Neural cell (in vitro differentiated cells): ENCODE measurements around the gene GAS2L3. TPM values are rescaled to one million over a fixed set of nuclear protein-coding genes. Genes with fewer than 3 reads are reported as not detected.

Experiments
- H2AFZ ChIP-seq: fragments of 200-600, 300-800 bp; sonication (generic), shearing (Covaris generic); 2 replicates; pipeline ENCODE4 v1.6.0; 2014; ENCODE audit warnings: low read depth, mild to moderate bottlenecking, antibody characterized with exemption, low read length, moderate library complexity
- H3F3A ChIP-seq: fragments of 200-600 bp; shearing (Covaris generic); 2 replicates; pipeline ENCODE4 v1.6.1; 2016; ENCODE audit warnings: mild to moderate bottlenecking, moderate library complexity, mixed read lengths, antibody characterized with exemption, low read length; ENCODE audit not compliant: insufficient read depth, poor library complexity, severe bottlenecking
- H3K27ac ChIP-seq: fragments of 200-600, 300-800 bp; sonication (generic), shearing (Covaris generic); 2 replicates; pipeline ENCODE4 v1.5.1; 2014; ENCODE audit warnings: mild to moderate bottlenecking, low read length, moderate library complexity
- H3K27me3 ChIP-seq: fragments of 300-800, 200-600 bp; sonication (generic), shearing (Covaris generic); 2 replicates; pipeline ENCODE4 v1.6.0; 2014; ENCODE audit warnings: mild to moderate bottlenecking, low read depth, low read length, moderate library complexity; ENCODE audit not compliant: insufficient read depth
- H3K36me3 ChIP-seq: fragments of 300-800, 200-600 bp; sonication (generic), shearing (Covaris generic); 2 replicates; pipeline ENCODE4 v1.5.1; 2014; ENCODE audit warnings: mild to moderate bottlenecking, antibody characterized with exemption, low read length, moderate library complexity; ENCODE audit not compliant: insufficient read depth
- H3K4me2 ChIP-seq: fragments of 300-800, 200-600 bp; sonication (generic), shearing (Covaris generic); 2 replicates; pipeline ENCODE4 v1.6.0; 2014; ENCODE audit warnings: mild to moderate bottlenecking, low read length
- H3K4me3 ChIP-seq: fragments of 300-800, 200-600 bp; sonication (generic), shearing (Covaris generic); 2 replicates; pipeline ENCODE4 v1.5.1; 2014; ENCODE audit warnings: mild to moderate bottlenecking, low read length, moderate library complexity
- H3K79me2 ChIP-seq: fragments of 200-600 bp; shearing (Covaris generic); replicated peaks from 2 replicates; pipeline ENCODE4 v1.6.0; 2014; ENCODE audit warnings: mild to moderate bottlenecking, low read length, moderate library complexity; ENCODE audit not compliant: insufficient read depth
- H3K9ac ChIP-seq: fragments of 300-800, 200-600 bp; sonication (generic), shearing (Covaris generic); 2 replicates; pipeline ENCODE4 v1.6.1; 2016; ENCODE audit warnings: mild to moderate bottlenecking, low read length, mixed read lengths
- H3K9me2 ChIP-seq: fragments of 200-600 bp; shearing (Covaris generic); 2 replicates; pipeline ENCODE4 v1.6.1; 2016; ENCODE audit warnings: mild to moderate bottlenecking, low read length, mixed read lengths; ENCODE audit not compliant: insufficient read depth
- H3K9me3 ChIP-seq: fragments of 200-600, 300-800 bp; sonication (generic), shearing (Covaris generic); 2 replicates; pipeline ENCODE4 v1.6.1; 2016; ENCODE audit warnings: mild to moderate bottlenecking, mixed run types, low read length, moderate library complexity, mixed read lengths
- H4K20me1 ChIP-seq: fragments of 200-600 bp; shearing (Covaris generic); 2 replicates; pipeline ENCODE4 v1.6.1; 2016; ENCODE audit warnings: mild to moderate bottlenecking, mixed run types; ENCODE audit not compliant: insufficient read depth
- CTCF ChIP-seq: fragments of 450-650 bp; IDR thresholded peaks from 2 replicates; pipeline ENCODE4 v1.5.1; 2014; ENCODE audit warnings: antibody characterized with exemption, mild to moderate bottlenecking, moderate library complexity; ENCODE audit not compliant: poor library complexity, severe bottlenecking
- EP300 ChIP-seq: fragments of 450-650 bp; conservative IDR thresholded peaks from 2 replicates; pipeline ENCODE4 v1.6.1; 2014; ENCODE audit warnings: antibody characterized with exemption, mild to moderate bottlenecking, moderate library complexity; ENCODE audit not compliant: poor library complexity, severe bottlenecking
- EZH2 ChIP-seq: fragments of 200-600, 300-800 bp; shearing (Covaris generic), sonication (generic); IDR thresholded peaks from 2 replicates; pipeline ENCODE4 v1.6.1; 2014; ENCODE audit warnings: antibody characterized with exemption, low read length, borderline replicate concordance, mild to moderate bottlenecking; ENCODE audit not compliant: insufficient read depth, poor library complexity, severe bottlenecking
- MXI1 ChIP-seq: fragments of 450-650 bp; conservative IDR thresholded peaks from 2 replicates; pipeline ENCODE4 v1.6.1; 2014; ENCODE audit warnings: antibody characterized with exemption, mild to moderate bottlenecking; ENCODE audit not compliant: poor library complexity, severe bottlenecking
- POLR2AphosphoS5 ChIP-seq: IDR thresholded peaks from 2 replicates; pipeline ENCODE4 v1.6.1; 2012
- RAD21 ChIP-seq: fragments of 450-650 bp; conservative IDR thresholded peaks from 2 replicates; pipeline ENCODE4 v1.6.1; 2014; ENCODE audit warnings: antibody characterized with exemption, mild to moderate bottlenecking, moderate library complexity
- REST ChIP-seq: IDR thresholded peaks from 2 replicates; pipeline ENCODE4 v1.6.1; 2012; ENCODE audit warnings: borderline replicate concordance
- SMC3 ChIP-seq: fragments of 450-650 bp; conservative IDR thresholded peaks from 2 replicates; pipeline ENCODE4 v1.6.1; 2014; ENCODE audit warnings: antibody characterized with exemption, mild to moderate bottlenecking, moderate library complexity; ENCODE audit not compliant: poor library complexity
- TAF1 ChIP-seq: IDR thresholded peaks from 2 replicates; pipeline ENCODE4 v1.6.1; 2012; ENCODE audit warnings: low read depth
- polyA minus RNA-seq: library from RNA; depleted of rRNA, polyadenylated mRNA; stranded (reverse); fragments of >200 nt; gene quantifications from 2 replicates; pipeline ENCODE4 v1.2.3, GENCODE V29; 2014
- polyA plus RNA-seq: library from polyadenylated mRNA; depleted of rRNA; stranded (reverse); fragments of >200 nt; gene quantifications from 2 replicates; pipeline ENCODE4 v1.2.3, GENCODE V29; 2014

Gene GAS2L3
- polyA plus RNA-seq (0.67 and 0.98 TPM in 2 replicates), polyA minus RNA-seq (2.7 and 3.2 TPM in 2 replicates)

GRCh38 chr12:100573292-100574186 lies at the start of gene GAS2L3:
GAS2L3 (plus strand) TSS chr12:100573684; CDS start chr12:100594905, 21,221 bp downstream.
- H3K27me3 ChIP-seq = peaks cover 7% of the 10 kb centered on the region
- TF ChIP-seq MXI1 = peak; percentile 66
- no peak for TF ChIP-seq RAD21
- TF ChIP-seq REST = peak; percentile 6
- peak; percentile 19 for TF ChIP-seq POLR2AphosphoS5
- peak; percentile 23 for TF ChIP-seq SMC3
- no peak for TF ChIP-seq EZH2
- no peak for TF ChIP-seq CTCF
- TF ChIP-seq EP300 = no peak
- no peak for TF ChIP-seq TAF1
- no peaks in the 10 kb centered on the region for H4K20me1 ChIP-seq
- H3K9me2 ChIP-seq = no peaks in the 10 kb centered on the region
- H3F3A ChIP-seq = no peaks in the 10 kb centered on the region
- H3K4me3 ChIP-seq = peak within 1 kb of the TSS; percentile 94
- no peaks in the 10 kb centered on the region for H3K36me3 ChIP-seq
- H3K9ac ChIP-seq = peak within 1 kb of the TSS; percentile 48
- H3K79me2 ChIP-seq = peaks cover 6% of the 10 kb centered on the region
- H3K27ac ChIP-seq = no peak within 1 kb of the TSS
- H2AFZ ChIP-seq = peak within 1 kb of the TSS; percentile 70
- peak within 1 kb of the TSS; percentile 86 for H3K4me2 ChIP-seq
- no peaks in the 10 kb centered on the region for H3K9me3 ChIP-seq

GRCh38 chr12:100528034-100528433 lies 45.5 kb upstream of the GAS2L3 start:
- no peaks in the 10 kb centered on the region for H3K9me3 ChIP-seq
- H3K9ac ChIP-seq = no peak overlapping the region
- no peak overlapping the region for H3K4me2 ChIP-seq
- H3K4me3 ChIP-seq = no peak overlapping the region
- H3F3A ChIP-seq = no peaks in the 10 kb centered on the region
- no peak overlapping the region for H2AFZ ChIP-seq
- H3K27ac ChIP-seq = no peak overlapping the region
- no peaks in the 10 kb centered on the region for H3K27me3 ChIP-seq
- H3K9me2 ChIP-seq = no peaks in the 10 kb centered on the region
- no peaks in the 10 kb centered on the region for H4K20me1 ChIP-seq
- H3K36me3 ChIP-seq = no peaks in the 10 kb centered on the region
- no peaks in the 10 kb centered on the region for H3K79me2 ChIP-seq
- TF ChIP-seq MXI1 = no peak
- no peak for TF ChIP-seq EP300
